Measurements from ENCODE around the gene ZBTB7A.

ZBTB7A gene

GRCh38 chr19:4067396-4068046, 822 bp upstream of the ZBTB7A start:
- no peak for DNase-seq (ENCODE audit: extremely low read depth, low read depth)
- TF ChIP-seq, protein P1, sequence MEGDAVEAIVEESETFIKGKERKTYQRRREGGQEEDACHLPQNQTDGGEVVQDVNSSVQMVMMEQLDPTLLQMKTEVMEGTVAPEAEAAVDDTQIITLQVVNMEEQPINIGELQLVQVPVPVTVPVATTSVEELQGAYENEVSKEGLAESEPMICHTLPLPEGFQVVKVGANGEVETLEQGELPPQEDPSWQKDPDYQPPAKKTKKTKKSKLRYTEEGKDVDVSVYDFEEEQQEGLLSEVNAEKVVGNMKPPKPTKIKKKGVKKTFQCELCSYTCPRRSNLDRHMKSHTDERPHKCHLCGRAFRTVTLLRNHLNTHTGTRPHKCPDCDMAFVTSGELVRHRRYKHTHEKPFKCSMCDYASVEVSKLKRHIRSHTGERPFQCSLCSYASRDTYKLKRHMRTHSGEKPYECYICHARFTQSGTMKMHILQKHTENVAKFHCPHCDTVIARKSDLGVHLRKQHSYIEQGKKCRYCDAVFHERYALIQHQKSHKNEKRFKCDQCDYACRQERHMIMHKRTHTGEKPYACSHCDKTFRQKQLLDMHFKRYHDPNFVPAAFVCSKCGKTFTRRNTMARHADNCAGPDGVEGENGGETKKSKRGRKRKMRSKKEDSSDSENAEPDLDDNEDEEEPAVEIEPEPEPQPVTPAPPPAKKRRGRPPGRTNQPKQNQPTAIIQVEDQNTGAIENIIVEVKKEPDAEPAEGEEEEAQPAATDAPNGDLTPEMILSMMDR (IDR thresholded peaks at IDR 0.05; ENCODE audit: low read depth, low read length) = no peak

- no peak for DNase-seq (ENCODE audit: extremely low read depth, low read depth)
- TF ChIP-seq, protein P1 (IDR thresholded peaks at IDR 0.05; ENCODE audit: low read depth, low read length) = no peak
Measured at GRCh38 chr19:4066176-4066606, 508 bp downstream of the ZBTB7A start.

DNA sequence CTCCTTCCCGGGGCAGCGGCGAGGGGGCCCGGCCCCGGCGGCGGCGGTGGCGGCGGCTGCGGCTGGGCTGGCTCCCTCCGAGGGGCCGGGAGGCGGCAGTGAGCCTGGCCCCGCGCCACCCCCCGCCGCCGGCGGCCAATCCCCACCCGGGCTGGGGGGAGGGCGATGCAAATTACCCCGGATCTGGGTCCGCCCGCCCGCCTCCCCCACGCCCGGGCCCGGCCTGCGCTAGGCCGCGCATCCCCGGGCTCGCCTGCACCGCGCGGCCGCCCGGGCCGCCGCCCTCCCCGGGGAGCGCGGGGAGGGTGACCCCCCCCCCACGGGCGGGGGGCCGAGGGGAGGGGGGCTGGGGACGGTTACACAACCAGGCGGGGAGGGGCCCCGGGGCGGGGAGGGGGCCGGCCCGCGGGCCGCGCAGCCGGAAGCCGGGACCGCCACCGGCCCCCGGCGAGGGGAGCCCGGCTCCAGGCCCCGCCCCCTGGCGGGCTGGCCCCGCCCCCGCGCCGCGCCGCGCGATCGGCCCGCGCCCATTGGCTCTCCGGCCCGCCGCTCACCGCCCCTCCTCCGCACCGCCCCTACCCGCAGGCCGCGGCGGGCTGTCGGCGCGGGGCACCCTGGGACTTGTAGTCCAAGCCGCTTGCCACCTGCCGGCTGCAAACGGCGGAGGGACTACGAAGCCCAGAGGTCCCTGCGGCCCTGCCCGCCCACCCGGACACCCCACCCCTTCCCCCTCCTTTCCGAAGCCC, 1.1 kb downstream of the ZBTB7A start:
- DNase-seq (ENCODE audit: extremely low read depth, low read depth) = peak; percentile 98
- TF ChIP-seq, protein P1 (IDR thresholded peaks at IDR 0.05; ENCODE audit: low read depth, low read length) = no peak

DNA sequence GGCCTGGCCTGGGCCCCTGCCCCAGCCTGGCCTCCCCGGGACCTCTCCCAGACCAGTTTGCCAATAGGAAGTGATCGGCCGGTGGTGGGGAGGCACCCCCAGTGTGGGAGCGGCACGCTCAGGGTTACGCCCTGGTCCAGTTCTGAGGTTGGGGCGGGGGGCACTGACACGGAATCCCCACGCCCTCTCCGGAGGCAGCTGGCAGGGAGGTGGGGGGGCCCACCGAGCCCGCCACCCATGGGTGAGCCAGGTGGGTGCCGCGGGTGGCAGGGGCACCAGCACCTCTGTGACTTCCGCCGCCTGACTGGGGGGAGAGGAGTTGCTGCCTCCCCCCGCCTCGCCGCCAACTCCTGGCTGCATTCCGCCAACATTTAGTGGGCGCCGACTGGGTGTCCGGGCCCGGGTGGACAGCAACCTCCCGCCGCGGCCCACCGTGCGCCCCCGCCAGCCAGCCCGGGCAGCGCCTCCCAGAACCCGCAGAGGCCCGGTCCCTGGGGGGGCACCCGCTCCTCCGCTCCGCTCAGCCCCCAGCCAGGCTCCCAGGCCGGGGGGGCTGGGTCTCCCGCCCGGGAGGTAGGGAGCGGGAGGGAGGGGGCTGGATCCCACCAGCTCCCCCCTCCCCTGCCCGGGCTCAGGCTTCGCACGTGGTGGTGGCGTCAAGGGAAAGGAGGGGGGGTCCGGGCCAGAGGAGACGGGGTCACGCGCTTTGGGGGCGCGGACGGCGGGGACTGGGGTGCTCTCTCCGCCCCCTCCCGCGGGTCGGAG, 2.0 kb downstream of the ZBTB7A start:
- no peak for DNase-seq (ENCODE audit: extremely low read depth, low read depth)
- TF ChIP-seq, protein P1 (IDR thresholded peaks at IDR 0.05; ENCODE audit: low read depth, low read length) = no peak

DNA sequence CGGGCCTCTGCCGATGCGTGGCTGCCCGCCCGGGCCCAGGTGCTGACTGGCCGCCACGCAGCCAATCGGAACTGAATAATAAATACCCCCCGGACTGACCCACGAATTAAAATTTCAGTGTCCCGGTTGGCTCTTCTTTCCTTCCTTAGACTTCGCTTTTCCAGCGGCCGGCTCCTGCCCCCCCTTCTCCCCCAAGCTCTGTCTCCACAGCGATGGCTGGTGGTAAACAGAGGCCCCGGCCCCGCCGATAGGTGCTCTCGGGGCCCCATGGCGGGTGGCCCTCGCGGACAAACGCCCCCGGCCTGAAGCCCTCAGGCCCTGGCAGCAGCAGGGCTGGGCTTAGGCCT, 2.6 kb downstream of the ZBTB7A start:
- TF ChIP-seq, protein P1 (IDR thresholded peaks at IDR 0.05; ENCODE audit: low read depth, low read length) = no peak
- DNase-seq (ENCODE audit: extremely low read depth, low read depth) = no peak

GRCh38 chr19:4063369-4064148, 3.1 kb downstream of the ZBTB7A start:
- no peak for DNase-seq (ENCODE audit: extremely low read depth, low read depth)
- TF ChIP-seq, protein P1 (IDR thresholded peaks at IDR 0.05; ENCODE audit: low read depth, low read length) = no peak; the same call in none of the 2 replicates
